ENCODE results near the gene GUCY2D. TPM values are rescaled to one million over a fixed set of nuclear protein-coding genes. Genes with fewer than 3 reads are reported as not detected.

GUCY2D gene
- total RNA-seq, 4 donors from 2014 or later = 0.30 TPM; not detected in 3

GRCh38 chr17:8015957-8016631 lies 13.7 kb downstream of the GUCY2D start:
- WGBS, 2 donors = 0 to 2% methylated on average over 41 to 46 of the region's 46 CpGs
- Histone ChIP-seq H3K4me1 (peaks cover 0 to 15% (median 8%) of the 10 kb centered on the region in 4 donors), H3K27ac (no peak overlapping the region), H3K9me3 (no peaks in the 10 kb centered on the region), H3K27me3 (peaks cover 0 to 53% of the 10 kb centered on the region in 2 donors), H3K4me3 (peak overlapping the region in 3 of 4 donors; percentile 27 to 46 (median 39)), H3K36me3 (no peaks in the 10 kb centered on the region)
- TF ChIP-seq EP300 (IDR thresholded peaks at IDR 0.05) (no peak), CTCF (IDR thresholded peaks at IDR 0.05) (no peak)
- DNase-seq (ENCODE audit: low spot score in 2 of 2) = no peak

GRCh38 chr17:8016632-8017424 lies 14.4 kb downstream of the GUCY2D start:
- peak overlapping the region in 1 of 4 donors; percentile 19 for H3K27ac ChIP-seq
- no peaks in the 10 kb centered on the region for H3K36me3 ChIP-seq
- WGBS, 2 donors = 23 to 28% methylated on average over 10 to 12 of the region's 12 CpGs
- TF ChIP-seq EP300 (IDR thresholded peaks at IDR 0.05) (peak in 1 of 2 donors; percentile 27), CTCF (IDR thresholded peaks at IDR 0.05) (peak; percentile 29 to 67 (median 41)), POLR2A (IDR thresholded peaks at IDR 0.05) (no peak)
- peaks cover 0 to 15% (median 8%) of the 10 kb centered on the region in 4 donors for H3K4me1 ChIP-seq
- H3K4me3 ChIP-seq = peak overlapping the region in 3 of 4 donors; percentile 27 to 46 (median 39)
- no peaks in the 10 kb centered on the region for H3K9me3 ChIP-seq
- peak in 1 of 2 donors; percentile 54 for DNase-seq (ENCODE audit: low spot score in 2 of 2)
- peaks cover 0 to 53% of the 10 kb centered on the region in 2 donors for H3K27me3 ChIP-seq

GRCh38 chr17:8018436-8018835 lies 16.0 kb downstream of the GUCY2D start:
- TF ChIP-seq CTCF (IDR thresholded peaks at IDR 0.05) (no peak), POLR2A (IDR thresholded peaks at IDR 0.05) (no peak), EP300 (IDR thresholded peaks at IDR 0.05) (no peak)

GRCh38 chr17:8019166-8019565 lies 16.8 kb downstream of the GUCY2D start:
- Histone ChIP-seq H3K27ac (no peak overlapping the region), H3K4me3 (no peak overlapping the region), H3K9me3 (no peaks in the 10 kb centered on the region), H3K36me3 (no peaks in the 10 kb centered on the region), H3K4me1 (peaks cover 0 to 15% (median 8%) of the 10 kb centered on the region in 4 donors), H3K27me3 (peaks cover 0 to 33% of the 10 kb centered on the region in 2 donors)
- DNase-seq (ENCODE audit: low spot score in 2 of 2) = no peak
- no peak for TF ChIP-seq POLR2A (IDR thresholded peaks at IDR 0.05)
- TF ChIP-seq EP300 (IDR thresholded peaks at IDR 0.05) = no peak
- TF ChIP-seq CTCF (IDR thresholded peaks at IDR 0.05) = no peak
- 46 to 59% methylated on average over 5 of the region's 5 CpGs for WGBS, 2 donors

More at GRCh38 chr17:8018436-8018835, 16.0 kb downstream of the GUCY2D start:
- H3K9me3 ChIP-seq = no peaks in the 10 kb centered on the region
- H3K27me3 ChIP-seq = peaks cover 0 to 40% of the 10 kb centered on the region in 2 donors
- H3K4me3 ChIP-seq = no peak overlapping the region
- H3K4me1 ChIP-seq = peaks cover 0 to 15% (median 8%) of the 10 kb centered on the region in 4 donors
- WGBS, 2 donors = 83% methylated on average over 3 of the region's 3 CpGs
- H3K36me3 ChIP-seq = no peaks in the 10 kb centered on the region
- no peak overlapping the region for H3K27ac ChIP-seq
- no peak for DNase-seq (ENCODE audit: low spot score in 2 of 2)

Data from tibial nerve (tissue), 4 donors.